ENCODE data around the gene ARPC1B. TPM values are rescaled to one million over a fixed set of nuclear protein-coding genes. Genes with fewer than 3 reads are reported as not detected.
"Not testable (repeated sequence)": the region's sequence is repeated elsewhere in the genome, so short reads cannot be mapped to it uniquely, and the experiment has no call there.

The ARPC1B gene
- total RNA-seq, 2 experiments from 2014 or later = 334 to 345 TPM

DNA sequence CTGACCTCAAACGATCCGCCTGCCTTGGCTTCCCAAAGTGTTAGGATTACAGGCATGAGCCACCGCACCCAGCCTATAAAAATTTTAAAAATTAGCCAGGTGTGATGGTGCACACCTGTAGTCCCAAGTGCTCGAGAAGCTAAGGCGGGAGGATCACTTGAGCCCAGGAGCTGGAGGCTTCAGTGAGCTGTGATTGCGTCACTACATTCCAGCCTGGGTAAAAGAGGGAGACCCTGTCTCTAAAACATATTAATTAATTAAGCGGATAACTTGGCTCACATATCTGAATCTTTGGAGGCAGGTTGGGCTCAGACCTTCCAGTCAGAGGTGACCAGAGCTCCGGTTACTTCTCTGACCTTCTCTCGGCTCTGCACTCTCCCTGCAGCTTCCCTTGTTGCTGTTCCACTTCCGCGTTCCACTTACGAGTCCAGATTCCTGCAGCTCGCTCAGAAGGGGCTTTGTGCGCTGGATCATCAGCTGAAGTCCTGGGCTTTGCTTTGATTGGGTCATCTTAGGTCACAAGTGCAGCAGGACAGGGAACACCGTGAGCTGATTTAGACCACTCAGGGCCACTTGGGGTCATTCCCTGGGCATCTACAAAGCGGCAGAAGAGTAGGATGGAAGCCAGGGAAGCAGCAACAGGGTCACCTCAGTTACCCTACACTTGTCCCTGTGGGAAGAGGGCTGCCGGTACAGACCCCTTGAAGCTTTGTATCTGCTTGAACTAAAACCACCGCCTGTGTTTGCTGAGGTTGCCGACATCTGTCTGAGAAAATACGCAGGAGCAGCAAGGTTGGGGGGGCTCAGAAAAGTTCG is 2.0 kb upstream of the ARPC1B start:
- Mint-ChIP-seq H3K36me3 (ENCODE audit: low read depth) (peaks cover 6% of the 10 kb centered on the region), H3K27ac (no peak overlapping the region), H3K27me3 (ENCODE audit: low read depth) (no peaks in the 10 kb centered on the region), H3K4me1 (ENCODE audit: low read depth) (peaks cover 12% of the 10 kb centered on the region), H3K4me3 (peak overlapping the region; percentile 61), H3K9me3 (no peaks in the 10 kb centered on the region)
- DNase-seq = no peak
- intact Hi-C loops (cut with micrococcal nuclease) = no loop called here
- CTCF ChIA-PET = interaction anchor here (1.2 kb wide), 1 partner anchor 15 kb away, joined by 3 read pairs; no protein-coding TSS in a partner anchor

DNA sequence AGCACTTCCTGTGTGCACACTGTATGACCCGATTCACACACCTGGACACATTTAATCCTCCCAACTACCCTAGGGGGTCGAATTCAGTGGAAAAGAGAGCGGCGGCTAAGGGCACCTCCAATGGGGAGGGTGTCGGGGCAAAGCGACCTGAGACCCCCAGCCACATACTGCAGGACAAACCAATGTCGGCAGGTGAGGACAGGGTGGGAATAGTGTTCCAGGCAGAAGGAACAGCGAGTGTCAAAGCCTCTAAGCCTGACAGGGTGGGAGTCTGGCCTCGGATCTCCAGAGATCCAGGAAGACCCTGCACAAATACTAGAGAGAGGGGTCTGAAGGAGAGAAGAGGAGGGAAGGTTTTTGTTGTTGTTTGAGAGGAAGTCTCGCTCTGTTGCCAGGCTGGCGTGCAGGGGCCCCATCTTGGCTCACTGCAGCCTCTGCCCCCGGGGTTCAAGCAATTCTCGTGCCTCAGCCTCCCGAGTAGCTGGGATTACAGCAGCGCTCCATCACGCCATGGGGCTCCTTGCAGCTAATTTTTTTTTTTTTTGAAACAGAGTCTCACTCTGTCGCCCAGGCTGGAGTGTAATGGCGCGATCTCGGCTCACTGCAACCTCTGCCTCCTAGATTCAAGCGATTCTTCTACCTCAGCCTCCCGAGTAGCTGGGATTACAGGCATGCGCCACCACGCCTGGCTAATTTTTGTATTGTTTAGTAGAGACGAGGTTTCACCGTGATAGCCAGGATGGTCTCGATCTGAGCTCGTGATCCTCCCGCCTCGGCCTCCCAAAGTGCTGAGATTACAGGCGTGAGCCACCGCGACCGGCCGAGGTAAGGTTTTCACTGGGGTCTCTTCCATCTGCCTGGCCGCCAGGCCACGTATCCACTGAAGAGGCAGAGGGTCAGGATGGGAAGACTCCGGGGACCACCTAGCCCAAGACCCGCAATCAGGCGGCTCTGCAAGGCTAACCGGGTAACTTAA is 1.2 kb upstream of the ARPC1B start:
- H3K27me3 Mint-ChIP-seq (ENCODE audit: low read depth) = no peaks in the 10 kb centered on the region
- H3K9me3 Mint-ChIP-seq = no peaks in the 10 kb centered on the region
- H3K36me3 Mint-ChIP-seq (ENCODE audit: low read depth) = peaks cover 14% of the 10 kb centered on the region
- peaks cover 17% of the 10 kb centered on the region for H3K4me1 Mint-ChIP-seq (ENCODE audit: low read depth)
- H3K4me3 Mint-ChIP-seq = peak overlapping the region; percentile 67
- CTCF ChIA-PET = interaction anchor here (1.3 kb wide), 1 partner anchor 8 kb away, joined by 3 read pairs; no protein-coding TSS in a partner anchor
- intact Hi-C loops (cut with micrococcal nuclease) = loop anchor here (2.0 kb wide), 1 partner anchor 19 kb away; no protein-coding TSS in a partner anchor
- H3K27ac Mint-ChIP-seq = peak overlapping the region; percentile 65
- no peak for DNase-seq

DNA sequence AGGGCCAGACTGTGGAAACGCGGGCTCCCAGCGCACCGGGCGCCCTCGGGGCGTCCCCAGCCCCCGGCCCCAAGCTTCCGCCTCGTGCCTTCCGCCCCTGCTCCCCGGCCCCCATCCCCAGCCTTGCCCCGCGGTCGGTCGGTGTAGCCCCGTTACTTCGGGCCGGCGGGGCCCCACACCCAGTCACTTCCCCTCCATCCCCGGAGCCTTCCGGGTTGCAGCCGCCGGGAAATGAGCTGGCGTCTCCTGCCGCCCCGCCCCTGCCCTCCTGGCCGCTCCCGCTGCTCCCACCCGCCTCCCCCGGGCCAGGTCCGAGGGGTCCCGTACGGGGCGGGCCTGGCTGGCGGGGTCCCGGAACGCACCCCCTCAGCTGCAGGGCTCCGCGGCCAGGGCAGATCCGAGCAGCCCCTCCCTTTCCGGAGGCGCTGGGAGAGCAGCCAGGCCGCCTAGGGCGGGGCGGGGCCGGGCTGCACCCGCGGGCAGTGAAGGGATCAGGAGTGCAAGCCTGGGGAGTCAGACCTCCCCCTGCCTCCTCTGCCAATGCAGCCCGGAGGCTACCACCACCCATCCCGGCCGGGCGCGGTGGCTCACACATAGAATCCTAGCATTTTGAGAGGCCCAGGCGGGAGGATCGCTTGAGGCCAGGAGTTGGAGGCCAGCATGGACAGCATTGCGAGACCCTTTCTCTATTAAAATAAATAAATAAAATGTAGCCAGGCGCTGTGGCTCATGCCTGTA is 709 bp downstream of the ARPC1B start:
- H3K27ac Mint-ChIP-seq = peak overlapping the region; percentile 87
- H3K27me3 Mint-ChIP-seq (ENCODE audit: low read depth) = no peaks in the 10 kb centered on the region
- CTCF ChIA-PET = no interaction called here
- intact Hi-C loops (cut with micrococcal nuclease) = loop anchor here (1.0 to 5.0 kb wide), 3 partner anchors 18 to 333 kb away; partner anchors contain the start of genes BUD31 and PDAP1
- H3K9me3 Mint-ChIP-seq = no peaks in the 10 kb centered on the region
- peaks cover 17% of the 10 kb centered on the region for H3K36me3 Mint-ChIP-seq (ENCODE audit: low read depth)
- H3K4me1 Mint-ChIP-seq (ENCODE audit: low read depth) = peaks cover 31% of the 10 kb centered on the region
- peak; percentile 83 for DNase-seq
- peak overlapping the region; percentile 79 for H3K4me3 Mint-ChIP-seq

DNA sequence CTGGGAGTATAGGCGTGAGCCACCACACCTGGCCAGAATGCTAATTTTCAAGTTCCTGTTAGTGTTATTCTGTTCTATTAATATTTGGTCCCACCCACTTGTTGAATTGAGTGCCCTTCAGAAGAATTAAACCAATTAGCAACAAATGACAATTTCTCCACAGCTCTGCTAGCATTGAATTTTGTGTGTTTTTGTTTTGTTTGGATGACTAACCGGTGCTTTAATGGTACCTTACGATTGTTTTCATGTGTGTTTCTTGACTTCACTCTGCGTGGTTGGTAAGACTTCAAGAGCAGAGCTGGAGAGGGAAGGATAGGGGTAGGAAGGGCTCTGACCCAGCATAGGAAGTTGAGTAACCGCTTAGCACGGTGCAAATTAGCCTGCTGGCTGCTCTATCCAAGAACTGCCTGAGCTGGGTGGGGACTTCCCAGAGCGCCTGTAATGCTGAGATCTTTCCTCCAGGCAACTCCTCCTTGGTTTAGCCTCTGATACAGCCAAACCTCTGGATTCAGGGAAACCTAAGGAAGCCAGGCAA is 4.6 kb downstream of the ARPC1B start:
- intact Hi-C loops (cut with micrococcal nuclease) = loop anchor here (5.0 kb wide), 1 partner anchor 337 kb away; no protein-coding TSS in a partner anchor
- CTCF ChIA-PET = no interaction called here
- Mint-ChIP-seq H3K27ac (peak overlapping the region; percentile 97), H3K27me3 (ENCODE audit: low read depth) (no peaks in the 10 kb centered on the region), H3K4me3 (peak overlapping the region; percentile 81), H3K9me3 (no peaks in the 10 kb centered on the region), H3K4me1 (ENCODE audit: low read depth) (peaks cover 56% of the 10 kb centered on the region), H3K36me3 (ENCODE audit: low read depth) (peaks cover 31% of the 10 kb centered on the region)
- peak; percentile 79 for DNase-seq

DNA sequence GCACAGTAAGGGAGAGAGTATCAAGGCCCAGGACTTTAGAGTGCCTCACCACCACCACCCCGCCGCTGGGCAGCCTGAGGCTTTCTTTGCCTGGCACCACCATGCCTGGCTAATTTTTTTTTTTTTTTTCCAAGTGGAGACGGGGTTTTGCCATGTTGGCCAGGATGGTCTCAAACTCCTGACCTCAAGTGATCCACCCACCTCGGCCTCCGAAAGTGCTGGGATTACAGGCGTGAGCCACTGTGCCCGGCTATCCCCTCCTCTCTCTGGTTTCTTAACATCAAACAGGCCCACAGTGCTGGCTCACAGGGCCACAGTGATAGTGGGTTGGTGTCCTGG is 5.1 kb downstream of the ARPC1B start:
- Mint-ChIP-seq H3K4me3 (peak overlapping the region; percentile 81), H3K27ac (peak overlapping the region; percentile 97), H3K36me3 (ENCODE audit: low read depth) (peaks cover 31% of the 10 kb centered on the region), H3K4me1 (ENCODE audit: low read depth) (peaks cover 61% of the 10 kb centered on the region)
- CTCF ChIA-PET; DNase-seq; H3K9me3 Mint-ChIP-seq; H3K27me3 Mint-ChIP-seq (ENCODE audit: low read depth): not testable (repeated sequence)
- intact Hi-C loops (cut with micrococcal nuclease) = loop anchor here (2.0 to 5.0 kb wide), 5 partner anchors 59 to 641 kb away; partner anchors contain the start of genes CPSF4, PTCD1 and TRRAP

DNA sequence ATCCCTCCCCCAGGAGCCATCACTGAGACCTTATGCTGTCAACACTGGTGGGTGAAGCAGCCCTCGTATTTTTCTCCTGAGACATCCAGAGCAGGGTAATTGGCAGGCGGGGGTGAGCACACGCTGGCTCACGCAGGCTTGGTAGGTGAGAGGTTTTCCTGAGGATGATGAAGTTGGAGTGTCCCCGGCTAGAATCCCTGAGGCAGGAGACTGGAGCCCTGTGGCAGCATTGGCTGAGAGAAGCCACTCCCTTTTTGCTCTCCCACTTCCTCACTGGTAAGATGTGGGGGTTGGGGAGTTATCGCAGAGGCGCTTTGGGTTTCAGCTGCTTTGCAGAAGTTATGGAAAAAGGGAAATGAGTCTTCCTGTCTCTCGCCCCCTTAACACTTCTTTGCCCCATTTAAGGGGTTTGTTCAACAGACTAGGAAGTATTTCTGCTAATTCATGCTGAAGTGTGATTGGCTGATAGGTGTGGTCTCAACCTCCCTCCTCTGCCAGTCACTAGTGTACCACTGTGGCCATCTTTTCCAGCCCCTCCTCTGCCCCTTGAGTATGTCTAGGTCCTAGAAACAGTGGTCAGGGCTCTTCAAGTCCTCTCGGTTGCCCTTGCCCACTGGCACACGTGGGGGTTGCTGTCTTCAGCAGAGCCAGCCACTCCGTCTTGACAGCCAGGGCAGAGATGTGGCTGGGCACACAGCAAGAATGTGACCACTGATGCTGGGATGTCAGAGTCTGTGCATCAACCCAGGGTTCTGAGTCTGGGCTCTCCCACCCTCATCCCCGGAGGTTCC is 5.7 kb downstream of the ARPC1B start:
- H3K4me1 Mint-ChIP-seq (ENCODE audit: low read depth) = peaks cover 61% of the 10 kb centered on the region
- no peaks in the 10 kb centered on the region for H3K9me3 Mint-ChIP-seq
- peak overlapping the region; percentile 81 for H3K4me3 Mint-ChIP-seq
- H3K27me3 Mint-ChIP-seq (ENCODE audit: low read depth) = no peaks in the 10 kb centered on the region
- peaks cover 31% of the 10 kb centered on the region for H3K36me3 Mint-ChIP-seq (ENCODE audit: low read depth)
- peak overlapping the region; percentile 97 for H3K27ac Mint-ChIP-seq
- peak; percentile 69 for DNase-seq
- CTCF ChIA-PET = interaction anchor here (1.0 to 1.2 kb wide), 2 partner anchors 18 to 26 kb away, joined by 3 to 4 read pairs; no protein-coding TSS in a partner anchor
- intact Hi-C loops (cut with micrococcal nuclease) = loop anchor here (2.0 kb wide), 4 partner anchors 59 to 641 kb away; partner anchors contain the start of genes CPSF4, PTCD1 and TRRAP

DNA sequence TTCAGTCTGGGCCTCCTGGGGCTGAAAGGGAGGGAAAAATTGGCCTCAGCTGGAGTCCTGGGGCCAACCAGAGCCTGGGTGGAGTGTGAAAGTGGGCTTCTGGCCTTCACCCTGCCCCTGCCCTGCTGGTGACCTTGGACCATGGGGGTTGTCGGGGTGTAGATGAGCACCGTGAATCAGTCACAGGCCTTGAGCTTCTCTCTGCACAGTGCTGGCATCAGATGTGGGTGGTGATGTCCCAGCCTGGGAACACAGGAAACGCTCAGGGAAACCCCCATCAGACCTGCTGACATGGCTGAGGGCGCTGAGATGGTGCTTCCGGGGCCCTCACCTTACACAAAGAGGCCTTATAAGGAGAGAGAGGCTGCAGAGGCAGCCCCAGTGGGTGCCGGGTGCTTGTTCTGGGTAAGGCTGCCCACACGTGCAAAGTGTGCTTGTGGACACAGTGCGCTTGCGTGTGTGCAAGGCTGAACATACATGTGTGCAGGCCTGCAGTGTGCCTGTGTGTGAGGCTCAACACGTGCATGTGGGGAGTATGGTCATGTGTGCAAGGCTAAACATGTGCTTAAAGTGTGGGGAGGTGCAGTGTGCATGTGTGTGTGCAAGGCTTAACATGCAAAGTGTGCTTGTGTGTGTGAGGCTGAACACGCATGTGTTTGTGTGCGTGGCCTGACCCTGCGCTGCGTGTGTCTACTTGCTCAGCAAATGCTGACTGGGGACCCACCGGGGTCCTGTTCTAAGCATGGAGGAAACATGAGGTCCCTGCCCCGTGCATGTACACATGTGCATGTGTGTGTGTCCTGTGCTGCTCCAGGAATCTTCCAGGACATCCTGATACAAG is 6.5 kb downstream of the ARPC1B start:
- CTCF ChIA-PET = interaction anchor here (1.0 to 1.2 kb wide), 2 partner anchors 19 to 26 kb away, joined by 3 to 4 read pairs; no protein-coding TSS in a partner anchor
- Mint-ChIP-seq H3K4me3 (peak overlapping the region; percentile 81), H3K9me3 (no peaks in the 10 kb centered on the region), H3K36me3 (ENCODE audit: low read depth) (peaks cover 35% of the 10 kb centered on the region), H3K4me1 (ENCODE audit: low read depth) (peaks cover 61% of the 10 kb centered on the region), H3K27me3 (ENCODE audit: low read depth) (no peaks in the 10 kb centered on the region), H3K27ac (peak overlapping the region; percentile 97)
- DNase-seq = peak; percentile 96
- intact Hi-C loops (cut with micrococcal nuclease) = loop anchor here (1.0 to 2.0 kb wide), 10 partner anchors 11 to 640 kb away; partner anchors contain the start of genes BUD31, CPSF4, PDAP1 and PTCD1

DNA sequence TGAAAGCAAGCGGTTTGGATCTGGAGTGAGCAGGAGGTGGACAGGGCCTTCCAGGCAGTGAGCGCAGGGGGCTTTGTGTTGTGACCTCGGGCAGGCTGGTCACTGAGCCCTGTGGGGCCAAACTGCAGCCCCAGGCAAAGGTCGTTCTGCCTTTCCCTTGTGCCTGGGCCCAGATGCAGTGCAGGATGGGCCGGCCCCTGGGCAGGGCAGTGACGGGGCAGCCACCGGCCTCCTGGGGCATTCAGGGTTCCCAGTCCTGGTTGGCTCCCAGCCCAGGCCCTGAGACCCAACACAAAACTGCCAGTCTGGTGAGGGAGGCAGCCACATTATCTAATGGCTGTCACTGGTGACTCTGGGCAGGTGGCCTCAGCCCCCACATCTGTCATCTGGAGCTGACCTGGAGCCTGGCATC is 7.1 kb downstream of the ARPC1B start:
- H3K36me3 Mint-ChIP-seq (ENCODE audit: low read depth) = peaks cover 39% of the 10 kb centered on the region
- peaks cover 55% of the 10 kb centered on the region for H3K4me1 Mint-ChIP-seq (ENCODE audit: low read depth)
- intact Hi-C loops (cut with micrococcal nuclease) = loop anchor here (1.0 to 2.0 kb wide), 10 partner anchors 11 to 639 kb away; partner anchors contain the start of genes BUD31, CPSF4, PDAP1 and PTCD1

DNA sequence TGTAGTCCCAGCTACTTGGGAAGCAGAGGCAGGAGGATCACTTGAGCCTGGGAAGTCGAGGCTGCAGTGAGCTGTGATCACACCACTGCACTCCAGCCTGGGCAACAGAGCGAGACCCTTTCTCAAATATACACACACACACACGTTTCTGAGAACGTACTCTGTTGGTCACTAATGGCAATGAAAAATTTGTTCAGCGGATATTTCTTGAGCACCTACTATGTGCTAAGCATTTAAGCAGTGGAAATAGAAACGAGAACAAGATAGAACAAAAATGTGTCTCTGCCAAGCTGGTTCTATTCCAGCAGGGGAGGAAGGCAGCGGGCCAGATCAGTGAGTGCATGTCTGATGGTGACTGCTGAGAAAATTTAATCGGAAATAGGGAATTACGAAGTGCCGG is 8.7 kb downstream of the ARPC1B start:
- H3K4me1 Mint-ChIP-seq (ENCODE audit: low read depth) = peaks cover 44% of the 10 kb centered on the region
- no peaks in the 10 kb centered on the region for H3K9me3 Mint-ChIP-seq
- peak overlapping the region; percentile 77 for H3K27ac Mint-ChIP-seq
- DNase-seq = no peak
- intact Hi-C loops (cut with micrococcal nuclease) = no loop called here
- CTCF ChIA-PET = interaction anchor here (1.2 kb wide), 1 partner anchor 18 kb away, joined by 4 read pairs; no protein-coding TSS in a partner anchor
- peaks cover 41% of the 10 kb centered on the region for H3K36me3 Mint-ChIP-seq (ENCODE audit: low read depth)
- H3K27me3 Mint-ChIP-seq (ENCODE audit: low read depth) = no peaks in the 10 kb centered on the region
- no peak overlapping the region for H3K4me3 Mint-ChIP-seq

More for the DNA sequence above, 7.1 kb downstream of the ARPC1B start:
- H3K4me3 Mint-ChIP-seq = peak overlapping the region; percentile 81
- H3K27me3 Mint-ChIP-seq (ENCODE audit: low read depth) = no peaks in the 10 kb centered on the region
- H3K27ac Mint-ChIP-seq = peak overlapping the region; percentile 97
- CTCF ChIA-PET = interaction anchor here (0.7 kb wide), 1 partner anchor 12 kb away, joined by 4 read pairs; no protein-coding TSS in a partner anchor
- H3K9me3 Mint-ChIP-seq = no peaks in the 10 kb centered on the region
- DNase-seq = no peak

DNA sequence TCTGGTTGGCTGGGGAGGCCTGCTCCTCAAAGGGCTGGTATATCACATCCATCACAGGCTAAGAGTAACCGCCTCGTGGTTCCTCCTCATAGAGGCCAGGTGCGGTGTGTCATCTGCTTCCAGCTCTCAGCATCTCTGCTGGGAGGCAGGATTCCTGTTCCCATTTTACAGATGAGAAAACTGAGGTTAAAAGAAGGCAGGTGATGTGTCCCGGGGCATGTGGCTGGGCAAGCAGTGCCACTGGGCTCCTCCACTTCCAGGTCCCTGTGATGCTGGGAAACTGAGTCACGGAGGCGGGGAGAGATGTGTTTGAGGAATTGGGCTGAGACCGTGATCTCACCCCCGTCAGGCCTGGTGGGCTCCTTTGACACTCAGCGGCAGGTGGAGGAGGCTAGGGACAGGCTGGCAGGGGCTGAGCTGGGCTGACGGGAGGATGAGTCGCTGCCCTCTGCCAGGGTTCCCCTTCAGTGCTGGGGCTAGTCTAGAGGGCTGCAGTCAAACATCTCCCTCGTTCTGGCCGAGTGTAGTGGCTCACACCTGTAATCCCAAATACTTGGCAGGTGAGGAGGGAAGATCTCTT is 9.4 kb downstream of the ARPC1B start:
- Mint-ChIP-seq H3K36me3 (ENCODE audit: low read depth) (peaks cover 42% of the 10 kb centered on the region), H3K27ac (peak overlapping the region; percentile 77), H3K27me3 (ENCODE audit: low read depth) (no peaks in the 10 kb centered on the region), H3K9me3 (no peaks in the 10 kb centered on the region), H3K4me1 (ENCODE audit: low read depth) (peaks cover 43% of the 10 kb centered on the region), H3K4me3 (no peak overlapping the region)
- DNase-seq = no peak
- CTCF ChIA-PET = no interaction called here
- intact Hi-C loops (cut with micrococcal nuclease) = no loop called here
